GM12874 (cell line): Measurements from ENCODE around the gene TJAP1.

Experiments used
- TF ChIP-seq, protein P1 (sequence below): IDR thresholded peaks from 2 replicates; pipeline ENCODE4 v1.5.1; 2011; ENCODE audit warnings: low read depth, mild to moderate bottlenecking, control low read depth, low read length, moderate library complexity; ENCODE audit not compliant: insufficient read depth

TJAP1 gene

DNA sequence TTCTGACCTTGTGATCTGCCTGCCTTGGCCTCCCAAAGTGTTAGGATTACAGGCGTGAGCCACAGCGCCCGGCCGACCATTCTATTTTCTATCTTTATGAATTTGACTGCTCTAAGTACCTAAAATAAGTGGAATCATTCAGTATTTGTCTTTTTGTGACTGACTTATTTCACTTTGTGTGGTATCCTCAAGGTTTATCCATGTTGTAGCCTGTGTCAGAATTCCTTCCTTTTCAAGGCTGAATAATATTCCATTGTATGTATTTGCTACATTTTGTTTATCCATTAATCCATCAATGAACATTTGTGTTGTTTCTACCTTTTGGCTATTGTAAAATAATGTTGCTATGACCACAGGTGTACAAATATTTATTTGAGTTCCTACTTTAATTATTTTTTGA is 4.9 kb upstream of the TJAP1 start:
- TF ChIP-seq, protein P1, sequence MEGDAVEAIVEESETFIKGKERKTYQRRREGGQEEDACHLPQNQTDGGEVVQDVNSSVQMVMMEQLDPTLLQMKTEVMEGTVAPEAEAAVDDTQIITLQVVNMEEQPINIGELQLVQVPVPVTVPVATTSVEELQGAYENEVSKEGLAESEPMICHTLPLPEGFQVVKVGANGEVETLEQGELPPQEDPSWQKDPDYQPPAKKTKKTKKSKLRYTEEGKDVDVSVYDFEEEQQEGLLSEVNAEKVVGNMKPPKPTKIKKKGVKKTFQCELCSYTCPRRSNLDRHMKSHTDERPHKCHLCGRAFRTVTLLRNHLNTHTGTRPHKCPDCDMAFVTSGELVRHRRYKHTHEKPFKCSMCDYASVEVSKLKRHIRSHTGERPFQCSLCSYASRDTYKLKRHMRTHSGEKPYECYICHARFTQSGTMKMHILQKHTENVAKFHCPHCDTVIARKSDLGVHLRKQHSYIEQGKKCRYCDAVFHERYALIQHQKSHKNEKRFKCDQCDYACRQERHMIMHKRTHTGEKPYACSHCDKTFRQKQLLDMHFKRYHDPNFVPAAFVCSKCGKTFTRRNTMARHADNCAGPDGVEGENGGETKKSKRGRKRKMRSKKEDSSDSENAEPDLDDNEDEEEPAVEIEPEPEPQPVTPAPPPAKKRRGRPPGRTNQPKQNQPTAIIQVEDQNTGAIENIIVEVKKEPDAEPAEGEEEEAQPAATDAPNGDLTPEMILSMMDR: no peak

DNA sequence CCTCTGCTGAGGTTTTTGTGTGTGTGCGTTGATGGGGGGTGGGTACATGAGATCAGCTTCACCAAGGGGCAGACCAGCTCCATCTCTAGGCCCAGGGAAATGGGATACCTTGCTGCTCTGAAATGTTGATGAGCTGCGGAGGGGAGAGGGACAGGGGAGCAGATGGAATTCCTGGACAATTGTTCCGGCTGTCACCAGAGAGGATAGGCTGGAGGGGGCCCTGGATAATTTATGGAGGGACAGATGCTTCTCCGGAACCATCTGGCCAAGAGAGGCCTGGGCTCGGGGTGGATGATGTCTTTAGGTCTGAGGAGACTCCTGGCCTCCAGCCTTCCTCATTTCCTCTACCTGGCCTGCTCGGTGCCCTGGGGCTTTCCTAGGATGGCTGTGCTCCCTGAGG is 1.9 kb upstream of the TJAP1 start:
- TF ChIP-seq, protein P1: no peak

DNA sequence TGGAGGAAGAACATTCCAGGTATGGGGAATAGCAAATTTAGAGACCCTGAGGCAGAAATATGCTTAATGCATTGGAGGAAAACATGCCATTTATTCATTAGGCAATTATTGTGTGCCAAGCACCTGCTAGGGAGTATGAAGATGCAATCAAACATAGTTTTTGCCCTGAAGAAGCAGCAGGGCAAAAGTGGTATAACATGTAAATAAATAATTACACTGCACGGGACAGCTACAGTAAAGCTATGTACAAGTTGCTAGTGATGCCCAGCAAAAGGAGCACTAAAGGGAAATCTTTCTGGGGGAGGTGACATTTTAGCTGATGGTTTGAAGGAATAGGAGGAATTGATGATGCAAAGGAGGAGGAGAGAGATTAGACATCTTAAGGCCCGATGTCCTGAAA is 624 bp upstream of the TJAP1 start:
- TF ChIP-seq, protein P1: no peak

DNA sequence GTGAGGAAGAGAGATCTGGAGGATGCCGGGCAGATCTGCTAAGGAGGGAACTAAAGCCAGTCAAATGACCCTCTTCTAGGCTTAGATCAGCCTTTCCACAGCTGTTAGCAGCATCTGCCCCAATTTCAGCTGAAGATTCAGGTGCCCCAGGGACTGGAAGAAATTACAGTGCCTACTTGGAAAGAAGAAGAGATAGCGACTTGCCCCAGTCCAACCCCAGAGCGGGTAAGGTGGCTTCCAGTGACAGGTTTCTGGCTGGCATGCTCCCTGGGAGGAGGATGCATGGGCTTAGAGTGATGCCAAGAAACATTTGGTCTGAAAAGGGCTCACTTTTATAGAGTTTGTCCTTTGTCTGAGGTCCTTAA is 620 bp downstream of the TJAP1 start:
- TF ChIP-seq, protein P1: no peak

DNA sequence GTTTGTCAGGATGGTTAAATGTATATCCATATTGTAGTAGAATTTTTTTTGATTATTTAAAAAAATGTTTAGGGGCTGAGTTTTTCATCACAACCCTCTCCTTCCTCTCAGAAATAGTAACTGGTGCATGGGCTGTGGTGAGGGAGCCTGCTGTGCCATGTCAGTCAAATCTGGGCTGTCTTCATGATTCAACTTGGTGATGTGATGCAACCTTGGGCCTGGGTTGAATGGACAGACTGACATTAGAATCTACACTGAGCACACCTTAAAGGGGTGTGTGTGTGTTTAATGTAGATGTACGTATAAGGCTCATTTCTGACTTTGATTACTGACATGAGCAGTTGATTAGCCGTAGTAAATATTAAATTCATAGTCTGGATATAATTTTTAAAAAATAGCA is 3.7 kb downstream of the TJAP1 start:
- TF ChIP-seq, protein P1: no peak

DNA sequence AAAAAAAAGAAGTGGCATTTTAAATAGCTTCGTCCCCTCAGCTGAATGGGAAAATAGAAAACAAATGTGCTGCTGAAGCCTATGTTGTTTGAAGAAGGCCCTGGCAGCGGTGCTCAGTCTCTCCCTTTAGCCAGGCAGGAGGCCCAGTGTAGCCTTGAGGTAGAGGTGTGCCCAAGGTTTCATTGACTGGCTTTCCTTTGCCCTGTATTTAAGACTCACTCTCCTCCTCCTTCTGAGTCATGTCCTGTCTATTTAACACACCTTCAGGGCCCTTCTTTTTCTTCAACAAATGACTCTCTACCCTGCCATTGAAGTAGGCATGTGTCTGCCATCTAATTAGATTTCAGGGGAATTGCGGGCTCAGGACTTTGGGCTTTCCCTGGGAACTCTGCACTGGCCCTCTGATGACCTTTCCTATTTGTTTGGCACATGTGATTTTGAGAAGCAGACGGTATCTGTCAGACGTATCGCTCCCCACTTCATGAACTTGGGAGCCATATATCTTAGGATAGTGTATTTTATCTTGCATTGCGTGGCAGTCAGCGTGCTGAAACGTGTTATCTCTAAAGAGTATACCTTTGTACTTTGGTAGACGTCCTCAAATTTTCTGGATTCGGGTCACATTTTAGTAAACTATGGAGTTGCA is 4.3 kb downstream of the TJAP1 start:
- TF ChIP-seq, protein P1: no peak

DNA sequence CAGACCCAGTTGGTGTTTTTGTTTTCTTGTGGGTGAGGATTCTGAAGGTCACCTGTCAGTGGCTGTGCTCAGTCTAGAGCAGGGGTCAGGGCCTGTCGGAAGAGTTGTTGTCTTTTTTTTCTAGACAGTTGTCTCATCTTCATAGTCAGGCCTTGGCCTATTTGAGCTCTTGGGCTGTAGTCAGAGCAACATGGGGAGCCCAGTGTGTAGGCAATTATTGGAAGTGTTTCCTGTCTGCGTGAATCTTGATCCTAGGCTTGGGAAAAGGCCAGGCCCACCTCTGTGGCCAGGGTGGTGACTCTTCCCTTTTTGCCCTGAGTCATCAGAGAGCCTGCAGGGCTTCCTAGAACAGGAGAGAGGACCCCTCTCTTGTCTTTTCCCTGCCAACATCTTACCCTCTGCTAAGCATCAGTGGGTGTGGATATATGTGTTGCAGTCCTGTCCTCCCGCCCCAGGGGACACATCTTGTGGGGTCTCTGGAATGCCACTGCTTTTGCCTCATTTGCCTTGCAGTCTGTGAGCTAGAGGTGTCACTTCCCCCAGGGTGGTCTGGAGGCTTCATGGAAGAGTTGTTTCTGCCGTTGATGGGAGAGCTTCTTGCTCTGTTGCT is 11.4 kb downstream of the TJAP1 start:
- TF ChIP-seq, protein P1: no peak
